Measurements from ENCODE around the gene VRK3.

DNA sequence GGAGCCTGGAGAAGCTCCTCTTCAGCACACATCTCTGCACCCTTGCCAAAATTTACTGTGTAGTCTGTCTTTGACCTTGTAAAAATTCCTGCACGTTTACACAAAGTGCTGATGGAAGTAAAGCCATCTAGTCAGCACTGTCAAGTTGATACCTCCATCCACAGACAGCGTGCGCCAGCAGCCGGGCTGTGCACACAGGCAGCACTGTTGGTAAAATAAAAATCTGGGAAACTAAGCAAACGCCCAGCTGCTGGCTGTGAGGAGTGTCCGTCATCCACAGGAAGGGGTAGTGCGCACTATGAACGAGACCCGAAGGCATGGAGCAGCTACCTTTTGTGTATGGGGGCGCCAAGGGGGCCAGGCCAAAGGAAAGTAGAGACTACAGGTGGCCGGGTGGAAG lies 46.8 kb downstream of the VRK3 start:
- TF ChIP-seq EZH2 (IDR thresholded peaks at IDR 0.05; ENCODE audit: borderline replicate concordance, low read depth, low read length, poor library complexity, severe bottlenecking) (no peak), CTCF (conservative IDR thresholded peaks at IDR 0.05; ENCODE audit: low read depth, low read length) (no peak)

Measured in A673 (cell line).